Measurements from ENCODE around the gene LYG1. TPM values are rescaled to one million over a fixed set of nuclear protein-coding genes. Genes with fewer than 3 reads are reported as not detected.

The LYG1 gene
- total RNA-seq, 1 experiment from 2014 or later: 0.86 TPM

DNA sequence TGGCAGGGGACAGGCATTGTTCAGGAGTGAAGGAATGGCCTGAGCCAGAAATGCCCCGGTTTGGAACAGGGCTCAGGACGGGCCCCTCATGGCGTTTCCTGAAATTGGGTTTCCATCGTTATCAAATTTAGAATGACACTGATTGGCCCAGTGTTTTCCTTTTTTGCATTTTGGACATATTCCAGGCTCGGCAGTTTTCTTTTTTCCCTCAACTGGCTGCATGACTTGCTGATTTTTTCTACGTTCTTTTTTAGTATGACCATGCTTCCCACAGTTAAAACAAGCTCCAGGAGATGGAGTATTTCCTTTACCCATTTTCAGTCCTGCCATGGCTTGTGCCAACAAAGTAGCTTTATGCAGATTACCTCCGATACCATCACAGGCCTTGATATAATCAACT, 25.1 kb downstream of the LYG1 start:
- DNase-seq (ENCODE audit: low read depth): no peak

DNA sequence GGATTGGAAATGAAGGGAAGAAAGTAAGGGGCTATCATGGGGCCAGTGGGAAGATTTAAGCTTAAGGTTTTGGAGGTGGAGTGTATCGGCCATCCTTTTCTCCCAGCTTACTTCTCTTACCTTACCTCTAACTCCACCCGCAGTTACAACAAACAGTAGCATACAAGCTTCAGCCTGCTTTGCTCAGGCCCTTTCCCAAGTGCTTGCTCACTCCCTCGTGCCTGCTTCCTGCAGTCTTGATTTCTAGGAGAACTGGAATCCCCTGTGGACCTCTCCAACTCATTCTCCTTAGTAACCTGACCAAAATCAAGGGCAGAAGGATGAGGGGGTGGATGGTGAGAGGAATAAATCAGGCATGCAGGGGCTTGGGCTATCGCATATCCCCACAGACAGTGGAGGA, 39.8 kb downstream of the LYG1 start:
- DNase-seq (ENCODE audit: low read depth): no peak

DNA sequence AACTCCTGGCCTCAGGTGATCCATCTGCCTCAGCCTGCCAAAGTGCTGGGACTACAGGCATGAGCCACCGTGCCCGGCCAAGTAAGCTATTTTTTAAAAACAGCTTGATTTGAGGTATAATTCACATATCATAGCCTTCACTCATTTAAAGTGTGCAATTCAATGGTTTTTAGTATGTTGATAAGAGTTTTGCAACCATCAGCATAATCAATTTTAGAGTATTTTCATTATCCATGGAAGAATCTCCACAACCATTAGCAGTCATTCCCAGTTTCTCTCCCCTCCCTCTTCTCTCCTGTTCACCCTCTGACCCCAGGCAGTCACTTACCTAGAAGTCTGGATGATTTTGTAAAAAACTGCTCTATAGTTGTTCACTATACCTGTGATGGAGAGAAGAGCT, 40.8 kb downstream of the LYG1 start:
- DNase-seq (ENCODE audit: low read depth): no peak

DNA sequence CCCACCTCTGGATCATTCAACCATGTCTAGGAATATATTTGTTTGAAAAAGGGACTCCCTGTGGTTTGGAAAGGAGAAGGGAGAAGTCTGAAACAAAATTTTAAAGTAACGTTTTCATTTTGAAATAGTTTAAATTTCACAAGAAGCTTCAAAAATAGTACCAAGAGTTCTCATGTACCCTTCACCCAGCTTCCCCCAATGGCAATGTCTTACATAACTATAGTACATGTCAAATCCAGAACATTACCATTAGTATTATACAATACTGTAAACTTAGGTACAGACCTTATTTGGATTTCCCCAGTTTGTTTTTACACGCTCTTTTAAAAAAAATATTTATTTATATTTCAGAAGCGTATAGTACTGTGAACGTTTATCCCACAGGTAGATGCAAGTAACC, 41.5 kb downstream of the LYG1 start:
- no peak for DNase-seq (ENCODE audit: low read depth)

DNA sequence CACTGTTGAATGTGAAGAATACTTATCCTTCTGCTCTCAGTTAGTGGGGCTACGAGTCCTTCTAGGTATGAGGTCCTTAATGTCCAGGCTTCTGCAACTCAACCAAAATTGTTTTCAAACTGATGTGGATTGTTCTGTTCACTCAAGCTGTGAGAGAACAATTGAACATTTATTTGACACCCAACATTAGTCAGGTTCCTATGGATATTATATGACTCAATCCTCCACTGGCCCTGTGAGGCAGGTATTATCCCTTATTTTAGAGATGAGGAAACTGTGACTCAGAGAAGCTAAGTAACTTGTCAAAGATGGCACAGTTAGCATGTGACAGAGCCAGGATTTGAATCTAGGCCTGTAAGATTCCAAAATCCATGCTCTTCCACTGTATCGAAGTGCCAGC, 44.3 kb downstream of the LYG1 start:
- DNase-seq (ENCODE audit: low read depth): peak; percentile 31

DNA sequence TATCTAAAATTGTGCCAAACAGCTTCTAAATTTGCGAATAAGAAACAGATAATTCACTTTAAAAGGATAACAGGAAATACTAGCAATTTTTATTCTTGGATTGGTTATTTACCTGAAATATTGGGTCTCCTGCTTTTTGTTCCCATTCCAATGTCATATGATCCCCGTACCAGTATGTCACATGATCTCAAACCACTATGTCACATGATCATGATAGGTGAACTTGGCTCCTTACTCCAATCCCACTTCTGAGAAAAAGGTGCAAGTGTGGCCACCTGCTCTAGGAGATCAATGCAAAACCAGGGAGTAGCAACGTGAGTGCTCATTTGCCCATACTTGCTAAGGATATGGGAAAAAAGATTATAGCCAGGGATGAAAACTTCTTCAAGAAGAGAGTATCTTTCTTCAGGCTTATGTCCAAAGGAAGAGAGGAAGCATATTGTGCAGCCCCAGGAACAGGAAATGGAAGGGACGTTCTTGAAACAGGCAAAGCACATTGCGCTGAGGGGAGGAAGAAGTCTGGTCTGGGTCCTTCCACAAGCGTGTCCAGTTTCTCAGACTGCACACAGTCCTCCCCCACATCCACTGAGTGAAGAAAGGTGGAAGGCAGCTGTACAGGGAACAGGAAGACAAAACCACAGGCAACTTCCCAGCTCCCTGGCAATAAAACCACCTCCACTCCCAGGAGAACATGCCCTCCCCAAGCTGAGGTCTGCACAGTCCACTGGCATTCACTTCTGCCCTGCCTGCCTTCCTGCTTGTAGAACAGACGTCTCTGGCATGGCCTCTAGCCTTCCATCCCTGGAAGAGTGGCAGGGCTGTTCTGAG, 45.3 kb downstream of the LYG1 start, which contains the start of gene LYG2:
TSS of gene LYG2 (minus strand) at position 176 of the 828 bp plus-strand sequence. CDS start 1,406 bp downstream, outside the sequence.
- peak; percentile 14 for DNase-seq (ENCODE audit: low read depth)

DNA sequence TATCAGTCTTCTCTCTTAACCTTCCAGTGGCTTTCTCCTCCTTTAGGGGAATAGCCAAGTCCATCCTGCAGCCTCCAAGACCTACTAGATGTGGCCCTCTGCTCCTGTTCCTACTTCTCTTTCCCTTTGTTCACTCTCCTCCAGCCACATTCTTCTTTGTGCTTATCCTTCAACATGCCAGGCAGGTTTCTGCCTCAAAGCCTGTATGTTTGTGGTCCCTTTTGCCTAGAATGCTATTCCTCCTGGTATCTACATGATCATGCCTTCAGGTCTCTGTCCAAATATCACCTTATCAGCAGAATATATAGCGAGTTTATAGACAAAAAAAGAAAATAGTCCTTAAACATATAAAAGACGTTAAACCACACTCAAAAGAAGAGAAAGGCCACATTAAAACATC, 51.0 kb downstream of the LYG1 start:
- DNase-seq (ENCODE audit: low read depth): no peak

DNA sequence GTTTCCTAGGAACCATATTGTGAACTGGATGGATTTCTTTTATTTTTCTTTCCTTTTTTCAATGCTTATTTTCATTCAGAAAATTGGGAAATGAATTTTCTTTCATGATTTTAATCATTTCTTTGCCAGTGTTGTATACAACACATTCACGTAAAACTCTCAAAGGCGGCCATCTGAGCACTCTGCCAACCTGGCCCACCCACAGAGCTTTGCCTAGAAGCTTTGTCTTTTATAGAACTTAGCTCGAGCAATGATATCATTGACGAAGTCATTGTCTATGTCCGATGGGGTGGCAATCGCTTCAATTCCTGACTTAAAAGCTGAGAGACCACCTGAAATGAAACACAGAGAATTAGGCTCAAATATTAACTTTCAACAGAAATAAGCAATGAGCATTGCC, 58.8 kb downstream of the LYG1 start:
- no peak for DNase-seq (ENCODE audit: low read depth)

DNA sequence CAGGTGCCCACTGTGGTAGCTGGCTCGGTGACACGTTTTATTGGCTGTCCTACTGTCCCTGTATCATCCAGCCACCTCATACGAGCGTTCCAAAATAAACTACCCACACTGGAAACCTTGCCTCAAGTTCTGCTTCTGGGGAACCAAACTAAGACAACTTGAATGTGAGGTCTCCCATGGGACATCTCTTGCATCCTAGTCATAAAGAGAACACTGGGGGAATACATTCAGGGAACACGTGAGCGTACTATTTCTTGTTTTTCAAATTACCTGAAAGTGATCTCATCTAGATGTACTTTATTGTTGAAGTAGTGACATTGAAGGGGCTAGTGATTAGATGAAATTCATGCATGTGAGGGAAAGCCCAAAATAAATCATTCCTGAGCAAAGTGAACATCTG, 60.6 kb downstream of the LYG1 start:
- no peak for DNase-seq (ENCODE audit: low read depth)

DNA sequence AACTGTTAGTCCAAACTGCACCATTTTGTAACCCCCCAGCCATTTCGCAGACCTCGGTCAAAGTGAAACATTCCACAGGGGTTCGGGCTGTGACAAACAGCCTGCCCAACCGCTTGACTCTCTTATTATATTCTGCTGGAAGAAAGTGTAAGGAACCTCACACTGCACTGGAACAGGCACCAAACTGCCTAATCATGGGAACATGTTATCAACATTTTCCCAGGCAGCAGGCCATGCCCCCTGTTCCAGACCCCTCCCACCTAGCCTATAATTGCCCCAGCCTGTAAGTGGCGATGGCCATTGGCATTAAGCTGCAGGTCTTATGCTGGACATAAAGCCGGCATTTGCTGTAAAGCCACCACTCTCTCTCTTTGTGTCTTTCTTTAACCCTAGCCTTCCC, 62.4 kb downstream of the LYG1 start:
- no peak for DNase-seq (ENCODE audit: low read depth)

Other genes starting within 250 kb of the LYG1 start
- not detected in 2 replicates for gene C2orf15, start 159.5 kb downstream of the LYG1 start, total RNA-seq (2014; rRNA removed)
- gene TSGA10, start 146.3 kb downstream of the LYG1 start, total RNA-seq (2014; rRNA removed): 1.5 and 2.5 TPM in 2 replicates
- gene LIPT1, start 146.2 kb downstream of the LYG1 start, total RNA-seq (2014; rRNA removed): 5.2 and 7.1 TPM in 2 replicates
- 23.4 and 29.0 TPM in 2 replicates for gene MITD1, start 120.1 kb downstream of the LYG1 start, total RNA-seq (2014; rRNA removed)
- 36.9 and 38.6 TPM in 2 replicates for gene MRPL30, start 120.0 kb downstream of the LYG1 start, total RNA-seq (2014; rRNA removed)
- gene LYG2, start 45.5 kb downstream of the LYG1 start, total RNA-seq (2014; rRNA removed): not detected in 2 replicates
- gene TXNDC9, start 35.1 kb upstream of the LYG1 start, total RNA-seq (2014; rRNA removed): 56.7 and 74.7 TPM in 2 replicates
- 13.7 and 25.2 TPM in 2 replicates for gene EIF5B, start 36.2 kb upstream of the LYG1 start, total RNA-seq (2014; rRNA removed)
- gene REV1, start 188.8 kb upstream of the LYG1 start, total RNA-seq (2014; rRNA removed): 13.9 and 19.0 TPM in 2 replicates

Data from LHCN-M2 (cell line).